Umbilical cord (tissue), 2 donors: ENCODE data around the gene ANKRD13A. TPM values are rescaled to one million over a fixed set of nuclear protein-coding genes. Genes with fewer than 3 reads are reported as not detected.
"Not testable (repeated sequence)": the region's sequence is repeated elsewhere in the genome, so short reads cannot be mapped to it uniquely, and the experiment has no call there.

Experiments
- DNase-seq: peaks from one replicate; pipeline ENCODE4 v3.0.0-alpha.2; 2015; ENCODE audit warnings: low spot score
- total RNA-seq: library from RNA; depleted of rRNA; stranded (reverse); fragments of >200 nt; gene quantifications from one replicate; pipeline ENCODE4 v1.2.3, GENCODE V29; 2014; ENCODE audit warnings: low replicate concordance; ENCODE audit not compliant: insufficient read depth

Gene ANKRD13A
- total RNA-seq, 1 donor from 2014 or later: 58.3 TPM

- no peak for DNase-seq
These were observed 6.9 kb downstream of the ANKRD13A start for GRCh38 chr12:110006115-110006514.

DNA sequence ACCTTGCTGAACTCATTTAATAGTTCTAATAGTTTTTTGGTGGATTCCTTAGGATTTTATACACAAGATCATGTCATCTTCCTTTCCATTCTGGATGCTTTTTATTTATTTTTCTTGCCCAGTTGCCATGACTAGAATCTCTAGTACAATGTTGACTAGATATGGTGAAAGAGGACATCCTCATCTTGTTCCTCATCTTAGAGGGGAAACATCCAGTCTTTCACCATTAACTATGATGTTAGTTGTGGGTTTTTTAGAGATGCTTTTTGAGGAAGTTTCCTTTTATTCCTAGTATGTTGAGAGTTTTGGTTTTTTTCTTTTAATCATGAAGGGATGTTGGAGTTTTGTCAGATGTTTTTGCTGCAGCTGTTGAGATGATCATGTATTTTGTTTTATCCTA, 8.7 kb downstream of the ANKRD13A start:
- no peak for DNase-seq

- DNase-seq: not testable (repeated sequence)
These were observed 9.6 kb downstream of the ANKRD13A start for GRCh38 chr12:110008681-110009398.

DNA sequence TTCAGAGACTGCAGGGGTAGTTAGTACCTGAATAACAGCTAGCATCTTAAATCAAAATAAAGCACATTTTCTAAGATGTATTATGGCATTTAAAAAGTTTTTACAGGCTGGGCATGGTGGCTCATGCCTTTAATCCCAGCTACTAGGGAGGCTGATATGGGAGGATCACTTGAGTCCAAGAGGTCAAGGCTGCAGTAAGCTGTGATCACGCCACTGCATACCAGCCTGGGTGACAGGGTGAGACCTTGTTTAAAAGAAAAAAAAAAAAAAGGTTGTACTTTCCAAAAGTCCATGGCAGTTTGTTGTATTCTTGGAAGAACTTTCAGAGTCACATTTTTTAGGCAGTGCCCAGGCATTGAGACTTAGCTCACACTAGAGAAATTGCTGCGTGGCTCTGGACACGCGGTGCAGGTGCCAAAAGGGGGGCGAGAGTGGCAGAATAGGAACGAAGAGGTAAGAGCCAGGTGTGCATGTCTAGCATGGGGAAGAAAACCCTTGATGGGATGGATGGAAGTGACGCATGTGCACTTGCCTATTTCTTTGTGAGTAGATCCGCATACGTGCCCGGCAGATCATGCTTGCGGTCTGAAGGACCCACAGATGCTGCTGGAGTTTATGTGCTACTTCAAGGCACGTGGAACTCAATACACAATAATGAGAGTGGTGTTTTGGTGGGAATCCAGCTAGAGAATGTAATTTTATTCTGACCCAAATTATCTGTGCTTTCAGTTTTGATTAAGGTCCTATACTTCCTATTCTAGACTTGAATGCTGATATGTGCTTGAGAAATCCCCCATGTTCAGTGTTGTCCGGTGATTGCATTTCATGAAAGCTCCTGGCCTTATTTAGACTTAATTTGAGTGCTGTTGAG, 11.9 kb downstream of the ANKRD13A start:
- no peak for DNase-seq

DNA sequence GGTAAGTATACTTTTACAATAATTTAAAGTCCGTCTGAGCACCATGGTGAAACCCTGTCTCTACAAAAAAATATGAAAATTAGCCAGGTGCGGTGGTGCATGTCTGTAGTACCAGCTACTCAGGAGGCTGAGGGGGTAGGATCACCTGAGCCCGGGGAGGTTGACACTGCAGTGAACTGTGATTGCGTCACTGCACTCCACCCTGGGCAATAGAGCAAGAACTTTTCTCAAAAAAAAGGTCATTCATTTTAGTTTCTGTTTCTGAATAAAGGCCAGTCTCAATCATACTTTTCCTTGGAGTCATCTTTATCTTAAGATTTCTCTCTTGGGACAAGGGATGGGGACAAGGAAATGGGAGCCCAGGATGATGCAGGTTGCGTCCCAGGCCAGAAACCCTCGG, 12.9 kb downstream of the ANKRD13A start:
- DNase-seq: no peak

DNA sequence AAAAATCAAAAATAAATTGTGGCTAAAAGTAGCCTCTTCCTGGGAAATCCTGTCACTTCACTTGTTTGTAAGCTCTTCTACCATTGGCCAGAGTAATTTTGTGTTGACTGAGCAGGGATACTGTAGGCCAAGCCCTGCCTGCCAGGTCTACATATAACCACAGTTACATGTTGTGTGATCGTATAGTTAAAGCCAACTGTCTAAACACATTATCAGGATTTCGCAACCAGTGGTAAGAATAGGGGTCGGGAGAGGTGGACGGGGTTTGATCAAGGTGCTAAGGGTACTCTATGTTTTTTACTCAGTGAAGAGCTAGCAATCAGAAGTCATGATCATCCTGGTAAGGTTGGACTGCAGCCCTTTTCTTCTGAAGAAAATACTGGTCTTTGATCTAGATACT, 13.4 kb downstream of the ANKRD13A start:
- no peak for DNase-seq

DNA sequence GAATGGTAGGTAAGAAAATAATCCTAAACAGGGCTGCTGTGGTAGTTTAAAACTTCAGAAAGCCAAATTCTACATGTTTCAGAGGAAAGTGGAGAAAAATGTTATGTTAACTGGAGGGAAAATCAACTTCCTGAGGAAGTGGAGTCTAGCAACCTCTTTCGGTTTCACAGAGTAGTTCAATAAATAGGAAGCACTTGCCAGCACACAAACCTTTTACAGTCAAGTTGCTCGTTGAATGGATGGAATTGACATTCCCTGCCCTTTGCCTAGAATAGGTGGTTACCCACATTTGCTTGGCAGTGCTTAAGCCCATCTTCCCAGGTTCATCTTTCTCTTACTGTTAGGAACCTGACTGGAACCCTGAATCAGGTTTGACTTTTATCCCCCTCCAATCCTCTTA, 15.9 kb downstream of the ANKRD13A start:
- no peak for DNase-seq

- DNase-seq: no peak
These were observed 21.7 kb downstream of the ANKRD13A start for GRCh38 chr12:110020956-110021355.

GRCh38 chr12:110023059-110023980, 24.1 kb downstream of the ANKRD13A start:
- no peak for DNase-seq

DNA sequence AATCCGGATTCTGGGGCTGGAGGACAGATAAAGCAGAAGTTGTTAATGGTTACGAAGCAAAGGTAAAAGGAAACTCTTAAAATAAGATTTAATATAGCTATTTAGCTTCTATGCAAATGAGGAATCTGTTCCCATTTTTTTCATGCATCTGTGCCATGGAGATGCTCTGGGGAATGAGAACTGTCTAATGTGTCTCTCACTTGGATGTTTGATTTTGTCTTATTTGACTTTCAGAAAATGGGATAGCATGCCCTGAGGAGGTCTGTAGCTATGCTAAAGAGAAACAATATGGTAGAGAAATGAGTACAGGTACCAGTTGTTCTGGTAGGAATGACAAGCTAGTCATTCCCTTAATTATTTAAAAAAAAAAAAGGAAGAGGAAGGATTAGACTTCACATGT, 24.8 kb downstream of the ANKRD13A start:
- DNase-seq: no peak

GRCh38 chr12:110028323-110028722, 29.1 kb downstream of the ANKRD13A start:
- DNase-seq: no peak

GRCh38 chr12:110029290-110029815, 30.1 kb downstream of the ANKRD13A start:
- DNase-seq: no peak

DNA sequence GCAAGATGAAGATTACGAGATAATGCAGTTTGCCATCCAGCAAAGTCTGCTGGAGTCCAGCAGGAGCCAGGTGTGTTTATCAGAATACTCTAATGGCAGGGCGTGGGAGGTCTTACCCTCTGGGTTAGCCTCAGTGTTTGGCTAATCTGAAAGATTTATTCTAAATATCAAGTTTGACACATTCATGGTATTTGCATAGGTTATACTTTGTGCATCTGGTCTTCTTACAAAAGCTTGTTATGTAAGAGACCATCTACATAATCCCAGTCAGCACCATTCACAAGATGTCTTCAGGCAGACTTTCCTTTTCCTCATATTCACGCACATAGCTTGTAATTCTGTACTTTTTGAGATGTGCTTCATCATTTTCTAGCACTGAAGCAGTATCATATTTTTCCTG, 34.7 kb downstream of the ANKRD13A start:
- no peak for DNase-seq

DNA sequence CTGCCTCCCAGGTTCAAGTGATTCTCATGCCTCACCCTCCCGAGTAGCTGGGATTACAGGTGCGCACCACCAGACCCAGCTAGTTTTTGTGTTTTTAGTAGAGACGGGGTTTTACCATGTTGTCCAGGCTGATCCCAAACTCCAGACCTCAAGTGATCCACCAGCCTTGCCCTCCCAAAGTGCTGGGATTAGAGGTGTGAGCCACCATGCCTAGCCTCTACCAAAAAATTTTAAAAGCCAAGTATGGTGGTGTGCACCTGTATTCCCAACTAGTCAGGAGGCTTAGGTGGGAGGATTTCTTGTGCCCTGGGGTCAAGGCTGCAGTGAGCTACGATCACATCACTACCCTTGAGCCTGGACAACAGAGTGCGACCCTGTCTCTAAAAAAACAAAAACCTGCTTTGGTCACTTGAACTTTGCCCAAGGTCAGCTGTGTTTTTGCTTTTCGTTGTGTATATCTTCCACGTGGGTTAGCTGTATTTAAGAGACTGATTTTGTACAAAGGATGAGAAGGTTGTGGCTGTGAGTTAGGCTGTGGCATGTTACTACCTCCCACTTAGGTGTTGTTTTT, 36.4 kb downstream of the ANKRD13A start:
- DNase-seq: no peak

DNA sequence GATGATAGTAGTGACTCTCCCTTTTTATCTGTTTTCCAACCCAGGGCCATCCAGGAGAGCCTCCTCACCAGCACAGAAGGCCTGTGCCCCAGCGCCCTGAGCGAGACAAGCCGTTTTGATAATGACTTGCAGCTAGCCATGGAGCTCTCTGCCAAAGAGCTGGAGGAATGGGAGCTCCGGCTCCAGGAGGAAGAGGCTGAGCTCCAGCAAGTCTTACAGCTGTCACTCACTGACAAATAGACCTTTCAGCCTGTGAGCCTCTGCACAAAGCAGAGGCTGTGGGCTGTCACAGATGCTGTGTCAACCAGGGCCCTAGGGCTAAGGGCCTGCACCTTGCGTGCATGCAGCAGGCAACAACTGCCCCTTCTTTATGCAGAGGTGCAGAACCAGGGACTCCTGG, 38.1 kb downstream of the ANKRD13A start:
- no peak for DNase-seq

GRCh38 chr12:110038741-110039084, 39.5 kb downstream of the ANKRD13A start:
- DNase-seq: no peak

GRCh38 chr12:110039085-110039807, 40.0 kb downstream of the ANKRD13A start:
- DNase-seq: no peak

DNA sequence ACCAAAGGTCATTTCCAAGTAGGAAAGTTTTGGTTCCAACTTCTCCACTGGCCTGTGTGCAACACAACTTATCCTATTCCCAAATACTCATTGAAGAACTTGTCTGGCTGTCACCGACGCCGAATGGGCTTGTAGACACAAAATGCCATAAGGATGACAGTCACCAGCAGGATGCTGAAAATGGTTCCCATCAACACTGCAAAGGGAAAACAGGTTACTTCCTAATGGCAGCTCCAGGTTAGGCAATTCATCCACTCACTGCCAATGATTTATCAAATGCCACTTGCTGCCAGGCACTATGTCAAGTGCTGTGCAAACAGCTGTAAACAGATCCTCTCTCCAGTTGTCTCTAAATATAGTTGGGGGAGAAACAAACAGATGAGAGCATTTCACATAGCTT, 43.0 kb downstream of the ANKRD13A start:
- DNase-seq: no peak

- DNase-seq: no peak
These were observed 47.4 kb downstream of the ANKRD13A start for GRCh38 chr12:110046451-110047187.
